T1000 (cell line): Measurements from ENCODE around the gene MOB3B.
"Not testable (repeated sequence)": the region's sequence is repeated elsewhere in the genome, so short reads cannot be mapped to it uniquely, and the experiment has no call there.

Source experiments
- DNase-seq: peaks from one replicate; lab custom pipeline; 2025; ENCODE audit warnings: mixed read lengths; lab: John Stamatoyannopoulos, UW

The MOB3B gene

DNA sequence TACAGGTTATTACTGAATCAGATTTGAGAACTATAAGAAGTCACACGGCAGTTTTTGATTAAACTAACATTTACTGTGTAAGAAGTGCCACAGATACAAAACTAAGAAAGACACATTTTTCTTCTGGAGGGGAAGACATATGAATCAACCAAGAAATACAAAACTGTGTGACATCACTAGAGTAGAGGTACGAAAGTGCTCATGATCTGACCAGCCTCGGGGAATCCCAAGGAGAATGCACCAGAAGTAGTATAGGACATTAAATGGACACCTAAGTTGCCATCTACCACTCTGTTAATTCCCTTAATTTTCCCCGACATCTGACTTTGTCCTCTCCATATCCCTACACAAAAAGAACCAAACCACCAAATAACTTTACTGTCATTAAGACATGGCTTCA lies 10.8 kb downstream of the MOB3B start:
- DNase-seq = no peak

DNA sequence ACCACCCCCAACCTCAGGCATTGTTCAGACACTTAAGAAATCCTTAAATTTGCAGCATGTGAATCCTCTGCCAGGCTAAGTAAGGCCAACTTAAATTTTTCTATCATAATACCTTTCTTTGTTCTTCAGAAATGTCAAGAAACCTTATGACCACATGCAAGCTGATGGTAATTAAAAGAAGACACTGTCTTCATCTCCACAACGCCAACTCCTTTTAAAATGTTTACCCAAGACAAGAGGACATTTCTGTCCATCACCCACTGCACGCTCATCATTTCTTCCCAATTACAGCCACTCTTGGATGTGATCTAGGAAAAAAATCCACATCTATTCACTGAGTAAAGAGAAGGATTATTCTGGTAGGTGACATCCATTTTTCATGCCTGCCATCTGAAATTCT lies 11.6 kb downstream of the MOB3B start:
- DNase-seq = no peak

- no peak for DNase-seq
Measured at GRCh38 chr9:27514551-27514950, 15.1 kb downstream of the MOB3B start.

GRCh38 chr9:27511771-27512170 lies 17.8 kb downstream of the MOB3B start:
- DNase-seq = no peak

DNA sequence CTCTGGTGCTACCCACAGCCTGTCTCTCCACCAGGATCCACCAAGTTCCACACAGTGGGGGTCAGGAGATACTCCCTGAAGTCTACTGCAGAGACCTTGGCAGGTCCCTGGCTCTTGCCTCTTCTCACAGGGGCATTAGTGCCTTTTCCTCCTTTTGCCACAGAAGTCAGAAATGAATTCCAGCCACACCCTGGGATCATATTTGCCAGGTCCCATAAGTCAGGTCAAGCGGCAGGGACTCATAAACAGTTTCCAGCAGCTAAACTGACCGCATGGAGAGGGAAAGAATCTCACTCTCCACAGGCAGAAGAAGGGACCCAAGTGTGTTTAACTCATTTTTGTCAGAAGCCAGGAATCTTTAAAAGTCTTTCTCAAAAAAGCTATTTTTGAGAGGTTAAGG lies 18.8 kb downstream of the MOB3B start:
- DNase-seq = no peak

- DNase-seq = no peak
Measured at GRCh38 chr9:27506981-27507380, 22.6 kb downstream of the MOB3B start.

DNA sequence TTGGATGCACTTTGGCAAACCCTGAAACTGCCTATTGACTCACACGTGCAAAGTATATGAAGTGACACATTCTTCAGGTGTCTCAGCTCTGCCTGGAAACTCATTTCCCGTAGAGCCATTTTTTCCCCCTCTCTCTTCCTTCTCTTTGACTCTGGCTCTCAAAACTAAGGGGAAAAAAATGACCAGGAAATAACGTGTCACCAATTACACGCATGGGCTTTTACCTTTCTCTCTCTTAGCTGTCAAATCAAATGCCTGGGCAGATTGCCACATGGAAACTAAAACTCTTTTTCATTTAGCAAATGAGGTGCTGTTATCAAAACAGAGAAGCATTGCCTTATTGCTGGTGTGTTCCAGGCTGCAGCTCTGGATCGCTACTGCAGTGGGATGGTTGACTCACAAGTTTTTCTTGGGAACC lies 23.9 kb downstream of the MOB3B start:
- DNase-seq = no peak

DNA sequence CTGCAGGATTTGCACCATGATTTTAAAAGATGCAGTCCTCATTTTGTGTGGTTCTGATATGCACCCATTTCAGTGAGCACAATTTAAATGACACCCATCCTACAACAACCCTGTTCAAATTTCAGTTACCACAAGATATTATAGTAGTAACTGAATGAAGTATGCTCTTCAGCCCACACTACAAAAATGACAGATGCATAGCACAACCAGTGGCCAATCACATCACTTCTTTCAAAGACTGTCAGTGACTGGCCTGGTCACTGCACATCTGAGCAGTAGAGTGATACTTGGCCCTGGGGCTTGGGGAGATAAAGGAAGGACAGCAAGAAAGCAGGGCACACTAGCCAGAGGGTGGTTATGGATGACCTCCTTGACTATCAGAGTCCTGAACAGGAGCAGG lies 25.4 kb downstream of the MOB3B start:
- DNase-seq = no peak

DNA sequence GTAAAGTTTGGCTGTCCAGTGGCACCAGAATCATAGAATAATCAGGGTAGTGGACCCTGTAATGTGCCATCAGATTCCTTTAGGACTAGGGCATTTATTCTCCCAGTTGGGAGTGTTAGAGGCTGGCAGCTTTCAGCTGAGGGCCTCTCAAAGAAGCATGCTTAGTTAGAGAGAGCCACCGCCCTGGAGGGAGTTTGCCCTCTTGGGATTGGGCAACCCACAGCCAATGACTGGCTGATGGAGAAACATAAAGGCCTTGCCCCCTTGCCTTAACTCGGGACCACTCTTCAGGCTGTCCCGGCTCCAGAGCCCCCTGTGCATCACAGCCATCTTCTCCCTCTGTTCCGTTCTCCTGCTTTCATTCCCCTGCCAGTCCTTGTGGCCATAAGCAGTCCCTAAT lies 26.0 kb downstream of the MOB3B start:
- DNase-seq = no peak

- DNase-seq = not testable (repeated sequence)
Measured at GRCh38 chr9:27500902-27501301, 28.7 kb downstream of the MOB3B start.

DNA sequence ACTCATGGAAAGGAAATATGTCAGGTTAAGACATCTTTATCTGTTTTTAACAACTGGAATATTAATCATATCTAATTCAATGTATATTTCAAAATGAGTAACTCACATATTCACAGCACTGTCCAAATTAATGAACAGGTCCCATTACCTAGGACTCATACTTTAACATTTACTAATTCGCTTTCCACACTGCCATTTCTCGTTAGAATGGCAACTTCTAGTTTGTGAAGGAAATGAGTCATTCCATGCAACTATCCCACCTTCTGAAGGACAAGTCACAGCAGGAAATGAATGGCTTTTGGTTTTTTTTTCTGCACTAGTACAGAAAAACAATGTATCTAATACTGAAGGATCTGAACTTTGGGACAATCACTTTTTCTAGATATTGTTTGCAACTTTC lies 30.2 kb downstream of the MOB3B start:
- no peak for DNase-seq

- DNase-seq = no peak
Measured at GRCh38 chr9:27497883-27498417, 31.7 kb downstream of the MOB3B start.

- DNase-seq = no peak
Measured at GRCh38 chr9:27496135-27496504, 33.5 kb downstream of the MOB3B start.

DNA sequence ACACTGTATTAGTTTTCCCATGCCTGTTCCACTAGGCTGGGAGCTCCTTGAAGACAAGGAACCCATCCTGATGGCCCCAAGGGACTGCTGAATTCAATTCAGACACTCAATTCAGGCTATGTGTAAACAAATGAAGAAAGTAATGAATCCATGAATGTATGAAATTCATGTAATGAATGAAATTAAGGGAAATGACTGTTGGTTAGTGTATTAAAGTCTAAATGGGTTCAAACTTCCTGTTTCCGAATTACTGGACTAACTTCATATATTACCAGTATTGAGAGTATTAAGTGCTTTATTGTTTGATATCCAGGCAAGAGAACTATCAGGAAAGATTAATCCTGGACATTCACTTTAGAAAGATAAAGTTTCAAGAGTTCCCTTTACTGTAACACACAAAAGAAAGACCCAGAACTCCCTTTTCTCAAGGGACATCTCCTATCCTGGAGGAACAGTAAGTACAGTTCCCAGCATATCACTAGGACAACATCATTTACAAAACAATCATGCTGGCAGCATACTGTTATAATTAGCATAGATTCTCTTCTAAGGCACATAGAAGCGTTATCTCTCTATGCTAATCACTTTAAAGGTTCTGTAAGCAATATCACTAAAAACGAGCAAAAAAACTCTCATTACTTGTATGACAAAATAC lies 34.0 kb downstream of the MOB3B start:
- DNase-seq = no peak

DNA sequence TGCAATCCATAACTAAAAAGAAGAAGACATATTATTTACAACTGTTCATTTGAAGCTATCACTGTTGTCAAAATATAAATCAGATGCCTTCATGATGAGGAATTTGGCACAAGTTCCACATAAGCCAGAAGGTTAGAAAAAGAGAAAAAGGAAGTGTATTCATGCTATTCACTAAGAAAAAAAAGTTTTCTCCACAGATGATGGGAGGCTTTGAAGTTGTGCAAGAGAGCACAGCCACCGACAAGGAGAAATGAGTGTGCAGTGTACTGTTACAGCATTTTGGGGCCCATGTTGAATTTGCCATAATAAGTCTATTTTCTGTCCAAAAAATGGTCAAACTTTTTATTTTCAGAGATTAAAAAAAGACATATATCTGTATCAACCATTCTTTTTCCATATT lies 38.5 kb downstream of the MOB3B start:
- DNase-seq = no peak

DNA sequence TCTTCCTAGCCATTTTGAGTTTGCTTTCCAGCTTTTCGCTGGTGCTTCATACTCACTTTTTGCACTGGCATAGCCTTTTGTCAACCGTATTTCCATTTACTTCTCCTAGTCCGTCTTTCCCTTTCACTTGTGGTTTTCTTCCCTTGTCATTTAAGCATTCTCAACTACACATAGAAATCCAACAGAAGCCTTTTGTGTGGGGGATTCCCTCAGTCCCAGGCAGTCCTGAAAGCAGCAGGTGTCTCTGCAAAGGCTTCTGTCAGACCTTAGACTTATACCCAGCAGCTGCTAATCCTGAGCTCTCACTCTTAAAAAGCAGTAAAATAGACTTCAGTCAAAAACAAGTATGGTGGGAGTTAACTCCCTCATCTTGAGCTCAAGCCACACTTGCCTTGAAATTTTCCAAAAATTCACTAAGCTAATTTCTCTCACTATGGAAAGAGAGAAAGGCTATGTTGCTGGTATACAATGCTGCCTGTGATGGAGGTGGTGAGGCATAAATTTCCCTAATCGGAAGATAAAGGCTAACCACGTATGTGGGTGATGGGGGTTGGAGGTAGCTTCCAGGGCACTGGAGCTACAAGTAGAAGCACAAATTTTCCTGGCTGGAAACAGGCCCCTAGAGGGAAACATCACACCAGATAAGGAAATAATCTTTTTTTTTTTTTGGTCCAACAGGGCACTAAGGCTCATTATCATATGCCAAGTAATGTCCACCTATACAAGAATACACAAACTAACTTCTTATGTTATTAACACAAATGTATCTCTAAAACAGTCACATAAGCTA lies 40.3 kb downstream of the MOB3B start:
- no peak for DNase-seq

DNA sequence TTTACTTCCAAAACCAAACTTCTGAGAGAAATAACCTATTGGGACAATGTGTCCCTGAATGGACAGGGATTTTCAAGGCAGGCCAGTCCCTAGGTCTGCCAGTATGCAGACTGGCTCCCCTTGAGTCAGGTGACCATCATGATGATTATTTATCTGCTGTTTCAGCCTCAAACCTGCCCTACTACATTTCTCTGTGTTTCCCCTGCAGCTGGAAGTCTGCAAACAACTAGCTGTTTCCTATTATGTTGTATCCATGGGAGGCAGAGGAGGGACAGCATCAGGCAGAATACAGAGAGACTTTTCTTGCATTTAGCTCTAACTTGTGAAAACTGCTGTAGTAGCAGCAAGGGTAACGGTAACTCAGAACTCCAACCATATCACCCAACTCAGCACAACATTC lies 41.7 kb downstream of the MOB3B start:
- DNase-seq = no peak

- DNase-seq = no peak
Measured at GRCh38 chr9:27487128-27487640, 42.4 kb downstream of the MOB3B start.

GRCh38 chr9:27485158-27485557 lies 44.5 kb downstream of the MOB3B start:
- DNase-seq = no peak

GRCh38 chr9:27483576-27483975 lies 46.0 kb downstream of the MOB3B start:
- no peak for DNase-seq

GRCh38 chr9:27482709-27483108 lies 46.9 kb downstream of the MOB3B start:
- DNase-seq = no peak

DNA sequence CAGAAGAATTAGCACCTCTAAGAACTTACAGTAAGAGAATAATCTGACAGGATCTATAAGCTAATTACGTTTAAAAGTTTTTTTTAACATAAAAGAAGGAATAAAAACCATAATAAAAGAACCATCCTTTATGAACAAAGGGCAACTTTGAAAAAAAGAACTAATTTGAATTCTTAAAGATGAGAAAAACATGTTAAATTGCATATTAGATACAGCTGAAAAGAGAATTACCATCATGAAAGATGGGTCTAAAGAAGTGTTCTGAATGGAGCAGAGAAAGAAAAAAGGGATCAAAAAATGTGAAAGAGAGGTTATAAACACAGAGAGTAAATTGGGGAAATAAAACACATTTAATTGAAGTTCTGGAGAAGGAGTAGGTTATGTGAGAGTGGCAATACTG lies 51.3 kb downstream of the MOB3B start:
- no peak for DNase-seq

DNA sequence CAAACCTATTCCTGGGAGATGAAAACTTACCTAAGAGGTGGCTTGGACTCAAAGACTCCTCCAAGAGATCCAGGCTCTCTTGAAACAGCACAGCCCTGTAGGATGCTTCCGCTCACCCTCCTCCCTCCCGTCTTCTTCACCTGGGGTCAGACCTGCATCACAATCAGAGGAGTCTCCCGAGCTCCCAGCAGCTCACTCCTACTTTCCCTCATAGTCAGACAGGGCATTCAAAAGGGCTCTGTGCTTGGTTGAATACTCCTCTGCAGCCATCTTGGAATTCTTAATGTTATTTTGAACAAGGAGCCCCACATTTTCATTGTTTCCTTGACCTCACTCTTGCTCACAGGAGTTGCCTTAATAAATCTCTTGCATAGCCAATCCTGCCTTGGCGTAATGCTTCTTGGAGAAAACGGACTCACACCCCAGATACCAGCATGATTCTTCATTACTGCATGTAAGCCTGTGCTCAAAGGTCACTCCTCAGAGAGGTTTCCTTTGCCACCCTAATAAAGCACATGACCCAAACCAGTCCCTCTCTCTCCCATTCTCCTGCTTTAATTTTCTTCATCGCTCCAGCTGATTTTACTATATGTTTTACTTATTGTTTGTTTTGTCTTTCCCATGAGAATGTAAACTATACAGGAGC lies 52.6 kb downstream of the MOB3B start:
- no peak for DNase-seq
